Nephron progenitor cell (in vitro differentiated cells): ENCODE results near the gene QRFP.

Experiments
- DNase-seq: peaks from one replicate; pipeline ENCODE4 v3.0.0; 2021
- H3K27ac Mint-ChIP-seq: 2 replicates; pipeline ENCODE4 v1.8.0; 2021; ENCODE audit warnings: mild to moderate bottlenecking, moderate library complexity, mixed read lengths
- H3K27me3 Mint-ChIP-seq: 2 replicates; pipeline ENCODE4 v1.8.0; 2021; ENCODE audit warnings: mild to moderate bottlenecking, low read depth, mixed read lengths; ENCODE audit not compliant: poor library complexity
- H3K36me3 Mint-ChIP-seq: 2 replicates; pipeline ENCODE4 v1.8.0; 2021; ENCODE audit warnings: low read depth, mixed read lengths
- H3K4me1 Mint-ChIP-seq: 2 replicates; pipeline ENCODE4 v1.8.0; 2021; ENCODE audit warnings: mixed read lengths
- H3K4me3 Mint-ChIP-seq: 2 replicates; pipeline ENCODE4 v1.8.0; 2021; ENCODE audit warnings: mild to moderate bottlenecking, moderate library complexity, mixed read lengths
- H3K9me3 Mint-ChIP-seq: 2 replicates; pipeline ENCODE4 v1.8.0; 2021; ENCODE audit warnings: mild to moderate bottlenecking, moderate library complexity, mixed read lengths
- TF ChIP-seq, protein P1 (sequence below): fragments of 200-600 bp; sonication (generic); IDR thresholded peaks from 2 replicates; pipeline ENCODE4 v1.5.0; 2021; ENCODE audit warnings: antibody characterized with exemption

Gene QRFP

GRCh38 chr9:130881516-130881915 lies 15.1 kb downstream of the QRFP start:
- peaks cover 12% of the 10 kb centered on the region for H3K4me1 Mint-ChIP-seq
- DNase-seq, result no peak
- H3K27ac Mint-ChIP-seq, result no peak overlapping the region
- H3K9me3 Mint-ChIP-seq, result no peaks in the 10 kb centered on the region
- no peak overlapping the region for H3K4me3 Mint-ChIP-seq
- H3K27me3 Mint-ChIP-seq, result no peaks in the 10 kb centered on the region
- H3K36me3 Mint-ChIP-seq, result peaks cover 72% of the 10 kb centered on the region
- TF ChIP-seq, protein P1, sequence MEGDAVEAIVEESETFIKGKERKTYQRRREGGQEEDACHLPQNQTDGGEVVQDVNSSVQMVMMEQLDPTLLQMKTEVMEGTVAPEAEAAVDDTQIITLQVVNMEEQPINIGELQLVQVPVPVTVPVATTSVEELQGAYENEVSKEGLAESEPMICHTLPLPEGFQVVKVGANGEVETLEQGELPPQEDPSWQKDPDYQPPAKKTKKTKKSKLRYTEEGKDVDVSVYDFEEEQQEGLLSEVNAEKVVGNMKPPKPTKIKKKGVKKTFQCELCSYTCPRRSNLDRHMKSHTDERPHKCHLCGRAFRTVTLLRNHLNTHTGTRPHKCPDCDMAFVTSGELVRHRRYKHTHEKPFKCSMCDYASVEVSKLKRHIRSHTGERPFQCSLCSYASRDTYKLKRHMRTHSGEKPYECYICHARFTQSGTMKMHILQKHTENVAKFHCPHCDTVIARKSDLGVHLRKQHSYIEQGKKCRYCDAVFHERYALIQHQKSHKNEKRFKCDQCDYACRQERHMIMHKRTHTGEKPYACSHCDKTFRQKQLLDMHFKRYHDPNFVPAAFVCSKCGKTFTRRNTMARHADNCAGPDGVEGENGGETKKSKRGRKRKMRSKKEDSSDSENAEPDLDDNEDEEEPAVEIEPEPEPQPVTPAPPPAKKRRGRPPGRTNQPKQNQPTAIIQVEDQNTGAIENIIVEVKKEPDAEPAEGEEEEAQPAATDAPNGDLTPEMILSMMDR, result no peak

GRCh38 chr9:130880599-130881220 lies 15.9 kb downstream of the QRFP start:
- Mint-ChIP-seq H3K4me1 (peaks cover 7% of the 10 kb centered on the region), H3K27me3 (no peaks in the 10 kb centered on the region), H3K4me3 (no peak overlapping the region), H3K27ac (no peak overlapping the region), H3K9me3 (no peaks in the 10 kb centered on the region), H3K36me3 (peaks cover 70% of the 10 kb centered on the region)
- no peak for DNase-seq
- TF ChIP-seq, protein P1, result no peak

DNA sequence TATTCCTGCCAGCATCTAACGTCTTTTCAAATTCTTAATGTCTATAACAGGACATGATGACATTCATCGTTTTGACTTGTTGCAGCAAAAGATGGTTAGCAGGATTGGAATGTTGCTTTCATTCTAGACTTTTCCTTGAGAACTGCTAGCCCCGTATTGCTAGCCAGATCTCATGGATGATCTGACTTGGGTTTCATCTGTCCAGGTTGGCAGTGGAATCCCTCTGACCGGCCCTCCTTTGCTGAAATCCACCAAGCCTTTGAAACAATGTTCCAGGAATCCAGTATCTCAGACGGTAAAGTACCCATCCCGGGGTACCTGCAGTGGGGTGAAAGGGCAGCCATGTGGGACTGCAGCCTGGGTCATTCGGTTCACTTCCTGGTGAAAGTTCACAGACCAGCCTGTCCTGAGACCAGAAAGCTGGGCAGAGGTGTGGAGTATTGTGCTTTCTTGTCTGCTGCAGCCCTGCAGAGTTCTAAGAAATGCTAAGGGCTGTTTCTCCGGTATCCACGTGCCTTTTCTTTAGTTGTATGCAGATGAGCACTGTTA lies 16.7 kb downstream of the QRFP start:
- TF ChIP-seq, protein P1, result no peak
- H3K27ac Mint-ChIP-seq, result no peak overlapping the region
- H3K36me3 Mint-ChIP-seq, result peaks cover 73% of the 10 kb centered on the region
- H3K9me3 Mint-ChIP-seq, result no peaks in the 10 kb centered on the region
- H3K4me1 Mint-ChIP-seq, result no peaks in the 10 kb centered on the region
- H3K4me3 Mint-ChIP-seq, result no peak overlapping the region
- DNase-seq, result no peak
- H3K27me3 Mint-ChIP-seq, result no peaks in the 10 kb centered on the region

DNA sequence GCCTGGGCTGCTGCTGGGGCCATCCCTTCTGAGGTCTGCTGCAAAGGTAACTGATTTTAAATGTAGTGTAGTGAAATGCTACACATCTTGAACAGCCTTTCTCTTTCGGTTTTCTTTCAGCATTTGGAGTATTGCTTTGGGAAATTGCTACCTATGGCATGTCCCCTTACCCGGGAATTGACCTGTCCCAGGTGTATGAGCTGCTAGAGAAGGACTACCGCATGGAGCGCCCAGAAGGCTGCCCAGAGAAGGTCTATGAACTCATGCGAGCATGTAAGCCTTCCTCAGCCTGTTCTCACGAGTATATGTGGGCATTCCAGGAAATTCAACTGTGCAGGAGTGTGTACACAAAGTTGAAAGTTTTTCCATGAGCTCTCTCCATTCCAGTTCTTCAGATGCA lies 18.3 kb downstream of the QRFP start:
- Mint-ChIP-seq H3K27ac (no peak overlapping the region), H3K27me3 (no peaks in the 10 kb centered on the region), H3K4me3 (no peak overlapping the region), H3K9me3 (no peaks in the 10 kb centered on the region), H3K36me3 (peaks cover 81% of the 10 kb centered on the region), H3K4me1 (no peaks in the 10 kb centered on the region)
- no peak for DNase-seq
- TF ChIP-seq, protein P1, result no peak

- Mint-ChIP-seq H3K27me3 (no peaks in the 10 kb centered on the region), H3K4me3 (no peak overlapping the region), H3K36me3 (peaks cover 91% of the 10 kb centered on the region), H3K27ac (no peak overlapping the region), H3K4me1 (no peaks in the 10 kb centered on the region), H3K9me3 (no peaks in the 10 kb centered on the region)
- TF ChIP-seq, protein P1, result no peak
- no peak for DNase-seq
Measured at GRCh38 chr9:130877300-130877699, 19.3 kb downstream of the QRFP start.

GRCh38 chr9:130874783-130875182 lies 21.8 kb downstream of the QRFP start:
- H3K36me3 Mint-ChIP-seq, result peaks cover 77% of the 10 kb centered on the region
- no peaks in the 10 kb centered on the region for H3K9me3 Mint-ChIP-seq
- H3K4me3 Mint-ChIP-seq, result no peak overlapping the region
- TF ChIP-seq, protein P1, result no peak
- peaks cover 17% of the 10 kb centered on the region for H3K4me1 Mint-ChIP-seq
- no peak for DNase-seq
- H3K27me3 Mint-ChIP-seq, result no peaks in the 10 kb centered on the region
- H3K27ac Mint-ChIP-seq, result no peak overlapping the region
